Pancreas (tissue), 10 donors: Measurements from ENCODE around the gene WDR38. TPM values are rescaled to one million over a fixed set of nuclear protein-coding genes. Genes with fewer than 3 reads are reported as not detected.

Experiments used
- ATAC-seq, 4 donors: fragments of 200-7000 bp; cut with Tn5 transposase; one replicate each; pipeline versions ENCODE4 v1.8.0 to v1.9.1; 2020; ENCODE audit warnings: mild to moderate bottlenecking in 4 of 4, moderate library complexity in 4 of 4
- DNase-seq, 6 donors: peaks; one replicate each; pipeline ENCODE4 v3.0.0-alpha.2; 2020
- FAIRE-seq: peaks from 2 replicates; lab custom pipeline; 2012; peaks lifted over from hg19 to GRCh38; lab: Jason Lieb, UNC
- H3K27ac ChIP-seq, 4 donors: fragments of 200-600 bp; sonication (generic); 1 replicate in 3 of 4; 2 replicates in 1 of 4; pipeline versions ENCODE4 v1.5.0 to v1.8.0; 2020
- H3K27me3 ChIP-seq, 4 donors: fragments of 200-600 bp; one replicate each; pipeline ENCODE4 v1.8.0; 2021
- H3K36me3 ChIP-seq, 3 donors: fragments of 200-600 bp; sonication (generic) in 1 of 3; one replicate each; pipeline versions ENCODE4 v1.5.0 to v1.8.0; 2020 to 2021
- H3K4me1 ChIP-seq, 3 donors: fragments of 200-600 bp; one replicate each; pipeline ENCODE4 v1.8.0; 2021
- H3K4me3 ChIP-seq, 4 donors: fragments of 200-600 bp; sonication (generic) in 2 of 4; one replicate each; pipeline versions ENCODE4 v1.5.0 to v1.8.0; 2020 to 2021
- H3K9me3 ChIP-seq, 4 donors: fragments of 200-600 bp; one replicate each; pipeline ENCODE4 v1.8.0; 2021
- CTCF ChIP-seq, 4 donors: fragments of 200-600 bp; sonication (generic) in 3 of 4; IDR thresholded peaks; one replicate each; pipeline versions ENCODE4 v1.5.0 to v1.8.0; 2021; ENCODE audit warnings: antibody characterized with exemption in 4 of 4
- WGBS, 2 donors: extraction: QIAGEN DNeasy Blood & Tissue Kit; methylation state at CpG; one replicate each; pipeline ENCODE4 v1.1.7; 2013; 5-methylcytosine and 5-hydroxymethylcytosine counted together
- intact Hi-C, 3 donors: fragments of 100-400 bp; cut with DNase I; formaldehyde crosslinking; loops; one replicate each; pipeline versions ENCODE4 v1.11.1 to v1.14.2; 2022
- polyA plus RNA-seq, 2 donors: library from polyadenylated mRNA; stranded (reverse); fragments of 200-250 nt; gene quantifications; one replicate each; pipeline ENCODE4 v1.2.3, GENCODE V29; 2013
- total RNA-seq, 6 donors: library from RNA; stranded (reverse); fragmentation: NEBNext Ultra II Directional in 4 of 6; extraction: Animal tissue kit (Norgen Biotek cat#: 25700) in 4 of 6; gene quantifications; one replicate each; pipeline versions ENCODE4 v1.2.1 to v1.2.4, GENCODE V29; 2021 to 2023
- donor health status: healthy with polysubstance abuse.
- donor health status: DM: no; HTN: no; CAD: no; lungs with moderate emphysema.
- donor health status: DM: no; HTN: no; CAD: no.
- donor health status: control.
- donor health status: control.
- donor health status: Bipolar disorder and iron deficiency.
- donor health status: DM: yes; HTN: yes; CAD: no.
- donor health status: DM: no; HTN: no; CAD: no.
- donor health status: DM: no; HTN: no; CAD: no.
- donor health status: DM: yes; HTN: yes; CAD: no.

WDR38 gene
- total and polyA plus RNA-seq, 8 donors: 0.13 TPM; not detected in 7

- DNase-seq (no peak), ATAC-seq (peak; percentile 26 to 47 (median 40)), FAIRE-seq (no peak)
- intact Hi-C loops: no loop called here
- Histone ChIP-seq H3K4me3 (no peak overlapping the region), H3K36me3 (no peaks in the 10 kb centered on the region), H3K9me3 (no peaks in the 10 kb centered on the region), H3K27ac (no peak overlapping the region), H3K4me1 (peaks cover 15 to 21% (median 15%) of the 10 kb centered on the region in 3 donors), H3K27me3 (no peaks in the 10 kb centered on the region)
- peak; percentile 19 to 44 (median 24) for TF ChIP-seq CTCF (IDR thresholded peaks at IDR 0.05)
- 45 to 53% methylated on average over 12 of the region's 12 CpGs for WGBS, 2 donors
These were observed 13.5 kb upstream of the WDR38 start for GRCh38 chr9:124839612-124840299.

GRCh38 chr9:124840300-124840833 lies 12.9 kb upstream of the WDR38 start:
- DNase-seq (peak in 4 of 6 donors; percentile 39 to 88 (median 62)), ATAC-seq (peak; percentile 69 to 88 (median 82)), FAIRE-seq (no peak)
- 22 to 33% methylated on average over 18 of the region's 18 CpGs for WGBS, 2 donors
- Histone ChIP-seq H3K4me1 (peaks cover 8 to 15% (median 9%) of the 10 kb centered on the region in 3 donors), H3K9me3 (no peaks in the 10 kb centered on the region), H3K27me3 (no peaks in the 10 kb centered on the region), H3K27ac (peak overlapping the region in 1 of 4 donors; percentile 13), H3K4me3 (no peak overlapping the region), H3K36me3 (no peaks in the 10 kb centered on the region)
- peak in 2 of 4 donors; percentile 21 to 23 for TF ChIP-seq CTCF (IDR thresholded peaks at IDR 0.05)
- intact Hi-C loops: no loop called here

GRCh38 chr9:124841075-124841821 lies 12.0 kb upstream of the WDR38 start:
- Histone ChIP-seq H3K36me3 (no peaks in the 10 kb centered on the region), H3K4me3 (no peak overlapping the region), H3K27ac (no peak overlapping the region), H3K4me1 (peaks cover under 1 to 9% (median 2%) of the 10 kb centered on the region in 3 donors), H3K9me3 (no peaks in the 10 kb centered on the region), H3K27me3 (no peaks in the 10 kb centered on the region)
- no peak for TF ChIP-seq CTCF (IDR thresholded peaks at IDR 0.05)
- intact Hi-C loops: no loop called here
- DNase-seq: no peak
- no peak for ATAC-seq
- FAIRE-seq: no peak
- 87 to 92% methylated on average over 13 to 14 of the region's 14 CpGs for WGBS, 2 donors

GRCh38 chr9:124843456-124844034 lies 9.7 kb upstream of the WDR38 start:
- FAIRE-seq (no peak), DNase-seq (no peak), ATAC-seq (no peak)
- no peak overlapping the region for H3K4me3 ChIP-seq
- H3K4me1 ChIP-seq: peaks cover 0 to 9% (median 2%) of the 10 kb centered on the region in 3 donors
- no peaks in the 10 kb centered on the region for H3K27me3 ChIP-seq
- intact Hi-C loops: no loop called here
- TF ChIP-seq CTCF (IDR thresholded peaks at IDR 0.05): no peak
- no peaks in the 10 kb centered on the region for H3K36me3 ChIP-seq
- no peak overlapping the region for H3K27ac ChIP-seq
- 80 to 86% methylated on average over 11 of the region's 11 CpGs for WGBS, 2 donors
- no peaks in the 10 kb centered on the region for H3K9me3 ChIP-seq
